Right kidney (tissue), 1 donor: ENCODE measurements around the gene COMMD9.

Source experiments
- DNase-seq: peaks from one replicate; pipeline ENCODE4 v3.0.0-alpha.2; 2016

COMMD9 gene

DNA sequence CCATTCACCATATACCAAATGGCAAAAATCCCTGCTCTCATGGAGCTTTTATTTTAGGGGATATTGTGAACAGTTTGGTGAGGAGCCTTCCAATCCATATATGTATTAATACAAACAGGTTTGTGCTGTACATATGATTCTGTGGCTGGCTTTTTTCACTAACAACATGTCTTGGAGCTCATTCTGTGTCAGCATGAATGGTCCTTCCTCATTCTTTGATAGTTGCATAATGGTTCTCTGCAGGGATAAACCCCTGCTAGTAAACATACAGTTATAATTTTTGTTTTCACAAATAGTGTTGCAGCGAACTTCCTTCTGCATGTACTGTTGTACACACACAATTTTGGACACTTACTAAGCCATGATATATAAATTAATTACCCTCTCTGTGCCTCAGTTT, 15.1 kb upstream of the COMMD9 start:
- DNase-seq = no peak

DNA sequence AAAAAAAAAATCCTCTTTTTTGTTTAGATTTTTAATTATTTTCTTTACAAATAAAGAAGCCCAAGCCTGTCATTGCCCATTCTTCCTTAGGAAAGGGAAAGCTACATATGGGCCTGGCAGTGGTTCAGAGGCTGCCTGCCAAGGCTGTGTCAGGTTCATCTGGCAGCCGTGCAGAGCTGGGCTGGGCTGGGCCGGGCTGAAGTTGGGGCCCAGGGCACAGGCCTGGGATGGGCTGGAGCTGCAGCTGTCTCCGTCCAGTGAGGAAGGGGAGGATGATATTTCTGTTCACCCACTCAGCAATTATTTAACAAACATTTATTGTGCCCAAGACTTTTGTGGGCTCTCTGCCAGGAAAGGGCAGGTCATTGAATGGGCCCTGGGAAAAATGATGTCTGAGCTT, 11.4 kb upstream of the COMMD9 start:
- no peak for DNase-seq

GRCh38 chr11:36296884-36297543, 7.8 kb upstream of the COMMD9 start:
- DNase-seq = no peak

- DNase-seq = no peak
These were observed 6.7 kb upstream of the COMMD9 start, which contains the start of gene PRR5L for GRCh38 chr11:36295926-36296325. Gene PRR5L, plus strand, starts transcription at chr11:36296288. Its CDS starts 104,834 bp downstream, at chr11:36401122.

GRCh38 chr11:36292311-36292722, 3.1 kb upstream of the COMMD9 start:
- no peak for DNase-seq

- no peak for DNase-seq
These were observed 590 bp downstream of the COMMD9 start for GRCh38 chr11:36288442-36289225.

- DNase-seq = no peak
These were observed 6.3 kb downstream of the COMMD9 start for GRCh38 chr11:36282926-36283325.

DNA sequence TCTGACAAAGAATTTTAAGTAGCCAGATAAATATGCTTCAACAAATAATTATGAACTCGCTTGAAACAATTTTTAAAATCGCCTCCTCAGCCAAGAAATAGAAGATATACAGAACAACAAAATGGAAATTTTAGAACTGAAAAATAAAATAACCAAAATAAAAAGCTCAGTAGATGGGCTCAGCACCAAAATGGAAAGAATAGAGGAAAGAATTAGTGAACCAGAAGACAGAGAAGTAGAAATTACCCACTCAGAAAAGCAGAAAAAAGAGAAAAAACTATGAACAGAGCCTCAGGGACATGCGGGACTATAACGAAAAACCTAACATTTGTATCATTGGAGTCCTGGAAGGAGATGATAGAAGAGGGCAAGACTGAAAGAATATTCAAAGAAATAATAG, 7.4 kb downstream of the COMMD9 start:
- no peak for DNase-seq

- no peak for DNase-seq
These were observed 8.7 kb downstream of the COMMD9 start for GRCh38 chr11:36280531-36280930.

GRCh38 chr11:36278531-36279282, 10.5 kb downstream of the COMMD9 start:
- peak; percentile 29 for DNase-seq

- no peak for DNase-seq
These were observed 14.8 kb downstream of the COMMD9 start for GRCh38 chr11:36274414-36274813.

DNA sequence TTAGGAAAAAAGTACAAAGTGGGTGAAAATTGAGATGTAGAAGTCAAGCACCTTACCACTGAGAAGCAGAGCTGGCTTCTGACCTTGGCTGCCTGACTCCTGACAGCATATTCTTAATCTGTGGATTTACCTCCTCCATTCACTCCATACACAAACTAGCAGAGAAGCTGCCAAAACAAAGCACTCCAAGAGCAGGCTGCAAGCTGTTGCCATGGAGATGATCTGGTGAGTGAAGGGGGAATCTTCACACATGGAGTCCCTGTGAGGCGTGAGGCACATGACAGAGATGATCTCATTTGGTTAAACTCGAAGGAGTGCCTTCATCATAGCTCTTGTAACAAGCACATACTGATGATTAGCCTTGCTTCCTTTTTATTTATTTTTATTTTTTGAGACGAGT, 16.1 kb downstream of the COMMD9 start:
- no peak for DNase-seq

- no peak for DNase-seq
These were observed 17.3 kb downstream of the COMMD9 start for GRCh38 chr11:36271794-36272407.

- no peak for DNase-seq
These were observed 18.5 kb downstream of the COMMD9 start for GRCh38 chr11:36270701-36271100.

DNA sequence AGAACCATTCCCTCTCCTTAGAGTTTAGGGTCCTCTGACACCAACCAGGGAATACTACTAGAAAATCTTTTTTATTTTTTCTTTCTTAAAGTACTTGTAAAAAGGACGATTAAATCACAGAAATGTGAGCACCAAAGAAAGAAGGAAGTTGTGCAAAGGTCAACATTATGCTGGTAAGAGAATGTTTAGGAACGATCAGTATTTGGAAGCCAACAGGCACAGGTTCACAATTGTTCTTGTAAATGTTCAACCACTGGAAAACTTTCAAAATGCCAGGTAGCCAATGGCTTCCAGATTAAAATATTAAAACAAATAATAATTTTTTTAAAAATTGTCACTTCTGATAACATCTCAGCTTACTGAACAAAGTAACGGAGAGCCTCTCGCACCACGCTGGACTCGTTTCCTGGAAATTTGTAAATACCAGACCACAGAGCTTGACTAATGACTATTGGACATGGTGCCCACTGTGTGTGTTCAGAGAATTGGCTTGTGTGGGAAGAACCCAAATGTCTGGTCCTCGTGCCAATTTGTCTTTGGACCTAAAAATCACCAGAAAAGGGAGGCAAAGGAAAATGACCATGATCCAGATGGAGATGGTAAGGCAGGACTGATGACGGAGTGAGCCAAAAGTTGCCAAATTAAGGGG, 20.8 kb downstream of the COMMD9 start:
- DNase-seq = no peak

- no peak for DNase-seq
These were observed 22.5 kb downstream of the COMMD9 start for GRCh38 chr11:36266767-36267166.

GRCh38 chr11:36265793-36266628, 23.2 kb downstream of the COMMD9 start:
- DNase-seq = peak; percentile 61

DNA sequence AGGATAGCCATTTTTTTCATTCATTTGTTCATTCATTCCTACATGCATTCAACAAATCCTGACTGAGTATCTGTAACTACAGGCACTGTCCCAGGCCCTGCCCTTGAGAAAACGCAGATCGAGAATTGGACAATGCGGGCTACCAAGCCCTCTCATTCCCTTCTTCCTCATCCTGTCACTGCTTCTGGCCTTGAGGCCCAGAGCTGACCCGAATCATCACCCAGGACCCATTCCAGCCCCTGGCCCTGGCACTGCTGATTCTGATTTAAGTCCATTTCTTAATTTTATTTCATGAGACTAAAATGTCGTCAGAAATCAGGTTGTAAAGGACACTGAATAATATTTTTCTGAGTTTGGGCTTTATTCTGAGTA, 24.3 kb downstream of the COMMD9 start:
- DNase-seq = no peak

DNA sequence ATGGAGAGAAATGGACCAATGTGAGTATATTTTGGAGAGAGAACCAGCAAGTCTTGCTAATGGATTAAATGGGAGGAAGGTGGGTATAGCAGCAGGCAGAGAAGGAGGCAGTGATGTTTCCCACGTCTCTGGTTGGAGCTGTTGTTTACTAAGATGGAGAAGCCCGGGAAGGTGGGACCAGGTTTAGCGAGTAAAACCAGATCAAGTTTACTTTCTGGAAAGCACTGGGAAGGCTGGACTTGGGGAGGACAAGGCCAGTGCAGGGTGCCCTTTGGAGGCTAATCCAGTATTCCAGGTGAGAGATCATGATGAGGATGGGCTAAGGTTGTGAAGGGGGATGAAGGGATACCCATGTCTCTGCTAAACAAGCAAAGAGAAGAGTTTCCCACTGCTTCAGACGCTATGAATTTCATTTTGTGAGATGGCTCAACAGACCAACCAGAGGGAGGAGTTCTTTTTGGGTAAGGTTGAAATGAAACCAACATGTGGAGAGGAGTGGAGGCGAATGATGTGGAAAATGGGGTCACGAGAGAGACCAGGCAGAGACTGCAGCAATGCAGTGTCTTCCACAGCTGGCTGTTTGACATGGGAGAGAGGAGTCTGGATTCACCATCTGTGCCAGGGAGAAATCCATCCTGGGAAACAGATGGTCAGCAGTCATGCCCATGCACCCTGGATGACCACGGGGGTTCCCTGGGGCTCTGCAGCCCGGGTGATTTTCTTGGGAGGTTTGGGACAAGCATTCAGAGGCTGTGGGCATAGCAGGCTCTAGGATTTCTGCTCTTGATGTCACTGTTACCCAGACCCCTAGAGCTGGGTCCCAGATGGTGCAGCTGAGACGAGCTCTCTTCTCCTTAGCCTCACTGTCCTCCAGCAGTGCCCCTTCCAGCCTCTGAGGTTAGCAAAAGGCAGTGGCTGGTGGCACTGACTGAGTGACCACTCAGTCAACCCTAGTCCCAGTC, 24.9 kb downstream of the COMMD9 start:
- DNase-seq = no peak

GRCh38 chr11:36261094-36261493, 28.1 kb downstream of the COMMD9 start:
- DNase-seq = no peak
